Kidney tubule cell (primary cell): Measurements from ENCODE around the gene SELPLG.
"Not testable (repeated sequence)": the region's sequence is repeated elsewhere in the genome, so short reads cannot be mapped to it uniquely, and the experiment has no call there.

Experiments
- DNase-seq: peaks from one replicate; pipeline ENCODE4 v3.0.0-alpha.2; 2018; ENCODE audit warnings: low spot score

The SELPLG gene

GRCh38 chr12:108603743-108604142 is 30.0 kb downstream of the SELPLG start:
- DNase-seq, result no peak

- DNase-seq, result no peak
These were observed 30.6 kb downstream of the SELPLG start for GRCh38 chr12:108602976-108603704.

GRCh38 chr12:108602209-108602705 is 31.4 kb downstream of the SELPLG start:
- DNase-seq, result no peak

- no peak for DNase-seq
These were observed 33.0 kb downstream of the SELPLG start for GRCh38 chr12:108600702-108601007.

- DNase-seq, result no peak
These were observed 33.6 kb downstream of the SELPLG start for GRCh38 chr12:108599948-108600701.

- no peak for DNase-seq
These were observed 34.2 kb downstream of the SELPLG start for GRCh38 chr12:108599541-108599940.

GRCh38 chr12:108598553-108599250 is 35.0 kb downstream of the SELPLG start:
- no peak for DNase-seq

- no peak for DNase-seq
These were observed 35.9 kb downstream of the SELPLG start, which contains the start of gene TMEM119 for GRCh38 chr12:108597559-108598471. TMEM119 (minus strand) TSS chr12:108598084; CDS start chr12:108592383, 5,701 bp downstream.

GRCh38 chr12:108596854-108597558 is 36.7 kb downstream of the SELPLG start:
- no peak for DNase-seq

- DNase-seq, result no peak
These were observed 37.7 kb downstream of the SELPLG start for GRCh38 chr12:108595711-108596647.

GRCh38 chr12:108594960-108595710 is 38.6 kb downstream of the SELPLG start:
- DNase-seq, result no peak

GRCh38 chr12:108594323-108594903 is 39.3 kb downstream of the SELPLG start:
- DNase-seq, result no peak

- DNase-seq, result no peak
These were observed 41.4 kb downstream of the SELPLG start for GRCh38 chr12:108592033-108592909.

- no peak for DNase-seq
These were observed 42.3 kb downstream of the SELPLG start for GRCh38 chr12:108591267-108591980.

GRCh38 chr12:108590463-108590862 is 43.2 kb downstream of the SELPLG start:
- not testable (repeated sequence) for DNase-seq

- DNase-seq, result no peak
These were observed 43.9 kb downstream of the SELPLG start for GRCh38 chr12:108589840-108590229.
